K562 (cell line): ENCODE data around the gene EFCAB9. TPM values are rescaled to one million over a fixed set of nuclear protein-coding genes. Genes with fewer than 3 reads are reported as not detected.

Experiments used
- ATAC-seq: fragments of 200-7000 bp; cut with Tn5 transposase; 3 replicates; pipeline ENCODE4 v1.9.1; 2020; ENCODE audit warnings: moderate library complexity
- BruUV-seq: library from RNA; stranded (reverse); fragments of 400-500 nt; replicated peaks from 2 replicates; lab custom pipeline; 2021; lab: Mats Ljungman, UMichigan
- CTCF ChIA-PET: fragments of 300-600 bp; formaldehyde crosslinking; extraction: SDS; loops from one replicate; lab custom pipeline; 2021; ENCODE audit warnings: low intra/inter-chr PET ratio; lab: Yijun Ruan, JAX
- POLR2A ChIA-PET: fragments of 300-600, 350-650 bp; sonication (Branson Sonifier 250); formaldehyde crosslinking; extraction: SDS; loops from one replicate; lab custom pipeline; 2021; ENCODE audit warnings: antibody characterized with exemption, inconsistent platforms; lab: Yijun Ruan, JAX
- DNase-seq, 4 experiments: peaks; one replicate each; pipeline versions ENCODE4 v3.0.0 to v3.0.0-alpha.2; 2011 to 2018; ENCODE audit warnings: low spot score in 3 of 4, mixed read lengths in 3 of 4; ENCODE audit errors: extremely low read depth in 1 of 4
- FAIRE-seq: peaks from 2 replicates; lab custom pipeline; 2011; peaks lifted over from hg19 to GRCh38; lab: Jason Lieb, UNC
- H2AFZ ChIP-seq: 2 replicates; pipeline ENCODE4 v1.6.0; 2011; ENCODE audit warnings: low read depth, low read length, control low read depth, inconsistent platforms
- H3K27ac ChIP-seq: fragments of 200-600 bp; 3 replicates; pipeline ENCODE4 v1.8.0; 2011; ENCODE audit warnings: low read depth, mild to moderate bottlenecking, control low read depth, inconsistent platforms, low read length, moderate library complexity, mixed read lengths; ENCODE audit errors: extremely low read depth
- H3K27me3 ChIP-seq, 2 experiments: fragments of 300-600 bp in 1 of 2; 2 replicates in 1 of 2; 3 replicates in 1 of 2; pipeline versions ENCODE4 v1.6.0 to v1.8.0; 2011; ENCODE audit warnings: inconsistent platforms in 2 of 2, low read length in 2 of 2, mild to moderate bottlenecking in 1 of 2, mixed read lengths in 1 of 2, moderate library complexity in 1 of 2; ENCODE audit not compliant: control insufficient read depth in 2 of 2, insufficient read depth in 2 of 2
- H3K36me3 ChIP-seq: fragments of 300-600 bp; 3 replicates; pipeline ENCODE4 v1.8.0; 2011; ENCODE audit warnings: mild to moderate bottlenecking, low read length, inconsistent platforms; ENCODE audit not compliant: control insufficient read depth, insufficient read depth
- H3K4me1 ChIP-seq, 2 experiments: fragments of 200-600 bp in 1 of 2; replicated peaks in 1 of 2; 2 replicates in 1 of 2; 3 replicates in 1 of 2; pipeline versions ENCODE4 v1.5.1 to v1.8.0; 2011; ENCODE audit warnings: inconsistent platforms in 2 of 2, low read length in 2 of 2, mild to moderate bottlenecking in 1 of 2, mixed read lengths in 1 of 2, moderate library complexity in 1 of 2; ENCODE audit not compliant: control insufficient read depth in 2 of 2, insufficient read depth in 2 of 2
- H3K4me2 ChIP-seq: 2 replicates; pipeline ENCODE4 v1.6.1; 2011; ENCODE audit warnings: low read length, control low read depth, inconsistent platforms, mixed read lengths; ENCODE audit not compliant: insufficient read depth
- H3K4me3 ChIP-seq: fragments of 200-600 bp; sonication (generic), shearing (Covaris generic); 2 replicates; pipeline ENCODE4 v1.5.1; 2016; ENCODE audit warnings: control low read depth, inconsistent platforms
- H3K79me2 ChIP-seq: fragments of 200-600 bp; 3 replicates; pipeline ENCODE4 v1.8.0; 2011; ENCODE audit warnings: low read length, inconsistent platforms; ENCODE audit not compliant: control insufficient read depth, insufficient read depth
- H3K9ac ChIP-seq, 2 experiments: 2 replicates each; pipeline versions ENCODE4 v1.6.0 to v1.6.1; 2011; ENCODE audit warnings: low read depth in 2 of 2, low read length in 2 of 2, control low read depth in 1 of 2, inconsistent platforms in 1 of 2, mild to moderate bottlenecking in 1 of 2, mixed read lengths in 1 of 2; ENCODE audit not compliant: insufficient read depth in 1 of 2
- H3K9me1 ChIP-seq: one replicate; pipeline ENCODE4 v1.6.0; 2011; ENCODE audit warnings: inconsistent platforms, mild to moderate bottlenecking, low read length, moderate library complexity; ENCODE audit not compliant: control insufficient read depth, insufficient read depth
- H3K9me3 ChIP-seq: replicated peaks from 2 replicates; pipeline ENCODE4 v1.5.1; 2011; ENCODE audit warnings: low read depth, low read length, inconsistent platforms; ENCODE audit not compliant: control insufficient read depth, insufficient read depth
- H4K20me1 ChIP-seq: replicated peaks from 2 replicates; pipeline ENCODE4 v1.6.1; 2011; ENCODE audit warnings: low read length, inconsistent platforms, mixed read lengths; ENCODE audit not compliant: control insufficient read depth, insufficient read depth
- ARID2 ChIP-seq: fragments of 450-650 bp; IDR thresholded peaks from 2 replicates; pipeline ENCODE4 v1.6.1; 2017; ENCODE audit warnings: antibody characterized with exemption, mild to moderate bottlenecking
- CXXC5 ChIP-seq: fragments of 250-450 bp; sonication (Bioruptor Pico); IDR thresholded peaks from 2 replicates; pipeline ENCODE4 v1.8.0; 2022; ENCODE audit warnings: inconsistent platforms, mild to moderate bottlenecking, moderate library complexity
- DDX20 ChIP-seq: fragments of 450-650 bp; IDR thresholded peaks from 2 replicates; pipeline ENCODE4 v1.6.1; 2016; ENCODE audit warnings: missing genetic modification characterization, low read depth, mild to moderate bottlenecking, missing compliant biosample characterization, moderate library complexity
- EP300 ChIP-seq: IDR thresholded peaks from 2 replicates; pipeline ENCODE4 v1.6.1; 2012; ENCODE audit warnings: low read length, improper control_type of control experiment
- MECOM ChIP-seq: fragments of 250-450 bp; sonication (Bioruptor Pico); IDR thresholded peaks from 2 replicates; pipeline ENCODE4 v1.8.0; 2022; ENCODE audit warnings: inconsistent platforms
- TAF9B ChIP-seq: fragments of 450-650 bp; IDR thresholded peaks from 2 replicates; pipeline ENCODE4 v1.6.1; 2018; ENCODE audit warnings: mild to moderate bottlenecking; ENCODE audit not compliant: partially characterized antibody
- ZNF146 ChIP-seq: IDR thresholded peaks from one replicate; pipeline ENCODE4 v1.6.1; 2018; ENCODE audit warnings: missing compliant biosample characterization; ENCODE audit not compliant: unreplicated experiment
- ZNF175 ChIP-seq: fragments of 200-800 bp; sonication (Bioruptor generic); IDR thresholded peaks from 2 replicates; pipeline ENCODE4 v1.6.1; 2016; ENCODE audit warnings: low read depth, mild to moderate bottlenecking, missing genetic modification characterization, missing compliant biosample characterization
- WGBS: fragments of 100-300 bp; shearing (Covaris generic); methylation state at CpG from one replicate; pipeline ENCODE4 v1.1.6; 2016; ENCODE audit warnings: low coverage, mixed read lengths; ENCODE audit not compliant: insufficient coverage; ENCODE audit errors: missing lambda C conversion rate; 5-methylcytosine and 5-hydroxymethylcytosine counted together
- in situ Hi-C: fragments of 300-500 bp; cut with MboI; formaldehyde crosslinking; loops from 4 replicates; pipeline ENCODE4 v1.15.0; 2018; ENCODE audit warnings: inconsistent platforms, mixed read lengths
- intact Hi-C: fragments of 100-400 bp; cut with micrococcal nuclease; formaldehyde crosslinking; loops from 2 replicates; pipeline ENCODE4 v1.14.2; 2022
- polyA plus RNA-seq, 8 experiments: library from polyadenylated mRNA; depleted of rRNA in 4 of 8; stranded (reverse) in 5 of 8; unstranded in 3 of 8; fragments of >200 nt; fragmentation: Nextera tagmentation in 2 of 8; fragmentation: Illumina TruSeq in 1 of 8; extraction: Ambion mirVana in 2 of 8; extraction: Trizol in 1 of 8; gene quantifications; 2 replicates each; pipeline versions ENCODE4 v1.2.1 to v1.2.3, GENCODE V29; 2011 to 2014; ENCODE audit warnings: inconsistent platforms in 1 of 8, missing spikeins in 1 of 8
- total RNA-seq, 7 experiments: library from RNA; depleted of rRNA in 6 of 7; stranded (reverse); fragments of >200 nt in 6 of 7; fragmentation: Illumina TruSeq in 2 of 7; extraction: Trizol in 2 of 7; gene quantifications; 2 replicates each; pipeline versions ENCODE4 v1.2.1 to v1.2.3, GENCODE V29; 2011 to 2021; ENCODE audit warnings: low replicate concordance in 1 of 7
- TF ChIP-seq, protein P1 (sequence below): fragments of 250-450 bp; sonication (Bioruptor Pico); IDR thresholded peaks from 2 replicates; pipeline ENCODE4 v1.5.0; 2020; ENCODE audit warnings: mild to moderate bottlenecking, borderline replicate concordance
- TF ChIP-seq, protein P2 (sequence below): IDR thresholded peaks from 2 replicates; pipeline ENCODE4 v1.6.1; 2016; ENCODE audit warnings: missing genetic modification characterization, missing compliant biosample characterization
- TF ChIP-seq, protein P3 (sequence below): fragments of 250-450 bp; sonication (Bioruptor Pico); IDR thresholded peaks from 2 replicates; pipeline ENCODE4 v1.9.0; 2021; ENCODE audit warnings: mild to moderate bottlenecking, inconsistent platforms

The EFCAB9 gene
- total and polyA plus RNA-seq, 9 of the 15 experiments (the other 6 are each of a cell fraction or from before 2014, with no cell fraction given) = not detected

DNA sequence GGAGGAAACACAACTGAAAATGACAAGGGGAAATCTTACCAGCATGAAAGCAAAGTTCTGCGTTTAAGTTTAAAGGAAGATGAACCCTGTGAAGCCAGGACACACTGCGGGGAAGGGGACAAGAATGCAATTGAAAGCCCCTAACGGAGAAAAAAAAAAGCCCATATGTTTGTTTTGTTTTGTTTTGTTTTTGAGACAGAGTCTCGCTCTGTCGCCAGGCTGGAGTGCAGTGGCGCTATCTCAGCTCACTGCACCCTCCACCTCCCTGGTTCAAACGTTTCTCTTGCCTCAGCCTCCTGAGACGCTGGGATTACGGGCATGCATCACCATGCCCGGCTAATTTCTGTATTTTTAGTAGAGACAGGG lies 8.9 kb upstream of the EFCAB9 start:
- no peak overlapping the region for H3K27ac ChIP-seq
- ATAC-seq (no peak), FAIRE-seq (no peak), DNase-seq (no peak)
- no peak for TF ChIP-seq DDX20
- no peak for TF ChIP-seq ZNF146 (CRISPR knock-in tag)
- no peak for TF ChIP-seq ARID2
- TF ChIP-seq, protein P1, sequence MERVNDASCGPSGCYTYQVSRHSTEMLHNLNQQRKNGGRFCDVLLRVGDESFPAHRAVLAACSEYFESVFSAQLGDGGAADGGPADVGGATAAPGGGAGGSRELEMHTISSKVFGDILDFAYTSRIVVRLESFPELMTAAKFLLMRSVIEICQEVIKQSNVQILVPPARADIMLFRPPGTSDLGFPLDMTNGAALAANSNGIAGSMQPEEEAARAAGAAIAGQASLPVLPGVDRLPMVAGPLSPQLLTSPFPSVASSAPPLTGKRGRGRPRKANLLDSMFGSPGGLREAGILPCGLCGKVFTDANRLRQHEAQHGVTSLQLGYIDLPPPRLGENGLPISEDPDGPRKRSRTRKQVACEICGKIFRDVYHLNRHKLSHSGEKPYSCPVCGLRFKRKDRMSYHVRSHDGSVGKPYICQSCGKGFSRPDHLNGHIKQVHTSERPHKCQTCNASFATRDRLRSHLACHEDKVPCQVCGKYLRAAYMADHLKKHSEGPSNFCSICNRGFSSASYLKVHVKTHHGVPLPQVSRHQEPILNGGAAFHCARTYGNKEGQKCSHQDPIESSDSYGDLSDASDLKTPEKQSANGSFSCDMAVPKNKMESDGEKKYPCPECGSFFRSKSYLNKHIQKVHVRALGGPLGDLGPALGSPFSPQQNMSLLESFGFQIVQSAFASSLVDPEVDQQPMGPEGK (CRISPR knock-in tag) = no peak
- TF ChIP-seq, protein P2, sequence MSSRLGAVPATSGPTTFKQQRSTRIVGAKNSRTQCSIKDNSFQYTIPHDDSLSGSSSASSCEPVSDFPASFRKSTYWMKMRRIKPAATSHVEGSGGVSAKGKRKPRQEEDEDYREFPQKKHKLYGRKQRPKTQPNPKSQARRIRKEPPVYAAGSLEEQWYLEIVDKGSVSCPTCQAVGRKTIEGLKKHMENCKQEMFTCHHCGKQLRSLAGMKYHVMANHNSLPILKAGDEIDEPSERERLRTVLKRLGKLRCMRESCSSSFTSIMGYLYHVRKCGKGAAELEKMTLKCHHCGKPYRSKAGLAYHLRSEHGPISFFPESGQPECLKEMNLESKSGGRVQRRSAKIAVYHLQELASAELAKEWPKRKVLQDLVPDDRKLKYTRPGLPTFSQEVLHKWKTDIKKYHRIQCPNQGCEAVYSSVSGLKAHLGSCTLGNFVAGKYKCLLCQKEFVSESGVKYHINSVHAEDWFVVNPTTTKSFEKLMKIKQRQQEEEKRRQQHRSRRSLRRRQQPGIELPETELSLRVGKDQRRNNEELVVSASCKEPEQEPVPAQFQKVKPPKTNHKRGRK (tag) = no peak
- TF ChIP-seq EP300 = no peak
- no peak for TF ChIP-seq MECOM (CRISPR knock-in tag)
- no peak for TF ChIP-seq CXXC5 (CRISPR knock-in tag)
- TF ChIP-seq, protein P3, sequence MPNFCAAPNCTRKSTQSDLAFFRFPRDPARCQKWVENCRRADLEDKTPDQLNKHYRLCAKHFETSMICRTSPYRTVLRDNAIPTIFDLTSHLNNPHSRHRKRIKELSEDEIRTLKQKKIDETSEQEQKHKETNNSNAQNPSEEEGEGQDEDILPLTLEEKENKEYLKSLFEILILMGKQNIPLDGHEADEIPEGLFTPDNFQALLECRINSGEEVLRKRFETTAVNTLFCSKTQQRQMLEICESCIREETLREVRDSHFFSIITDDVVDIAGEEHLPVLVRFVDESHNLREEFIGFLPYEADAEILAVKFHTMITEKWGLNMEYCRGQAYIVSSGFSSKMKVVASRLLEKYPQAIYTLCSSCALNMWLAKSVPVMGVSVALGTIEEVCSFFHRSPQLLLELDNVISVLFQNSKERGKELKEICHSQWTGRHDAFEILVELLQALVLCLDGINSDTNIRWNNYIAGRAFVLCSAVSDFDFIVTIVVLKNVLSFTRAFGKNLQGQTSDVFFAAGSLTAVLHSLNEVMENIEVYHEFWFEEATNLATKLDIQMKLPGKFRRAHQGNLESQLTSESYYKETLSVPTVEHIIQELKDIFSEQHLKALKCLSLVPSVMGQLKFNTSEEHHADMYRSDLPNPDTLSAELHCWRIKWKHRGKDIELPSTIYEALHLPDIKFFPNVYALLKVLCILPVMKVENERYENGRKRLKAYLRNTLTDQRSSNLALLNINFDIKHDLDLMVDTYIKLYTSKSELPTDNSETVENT (CRISPR knock-in tag) = no peak
- TF ChIP-seq ZNF175 (CRISPR knock-in tag) = no peak
- TF ChIP-seq TAF9B = no peak
- no peaks in the 10 kb centered on the region for H3K36me3 ChIP-seq
- H3K27me3 ChIP-seq = no peaks in the 10 kb centered on the region
- H3K9me1 ChIP-seq = no peaks in the 10 kb centered on the region
- no TSS peak for BruUV-seq
- H3K4me2 ChIP-seq = no peak overlapping the region
- H3K4me3 ChIP-seq = no peak overlapping the region
- ChIA-PET POLR2A (interaction anchor here (0.6 kb wide), 1 partner anchor 12 kb away, joined by 3 read pairs; no protein-coding TSS in a partner anchor), CTCF (no interaction called here)
- intact Hi-C loops = loop anchor here (5.0 kb wide), 2 partner anchors 43 to 128 kb away; no protein-coding TSS in a partner anchor
- H3K79me2 ChIP-seq = no peaks in the 10 kb centered on the region
- 71% methylated on average over 9 of the region's 10 CpGs for WGBS
- H3K9ac ChIP-seq = no peak overlapping the region
- H4K20me1 ChIP-seq = 0 out of 2 replicates have a peak, but pooled peaks cover 3% of the 10 kb centered on the region
- H3K9me3 ChIP-seq = 0 out of 2 replicates have a peak, but pooled peaks cover 2% of the 10 kb centered on the region
- H2AFZ ChIP-seq = no peak overlapping the region
- in situ Hi-C loops = loop anchor here (5.0 kb wide), 1 partner anchor 73 kb away; no protein-coding TSS in a partner anchor
- H3K4me1 ChIP-seq = peaks cover 7 to 19% of the 10 kb centered on the region in 2 experiments; a peak in 3 of 5 replicates
